DOHH2 (cell line): ENCODE results near the gene ALDH1A3.

Experiments
- H3F3A ChIP-seq: fragments of 200-600 bp; sonication (generic), shearing (Covaris generic); 2 replicates; pipeline ENCODE4 v1.6.0; 2016; ENCODE audit warnings: antibody characterized with exemption, mild to moderate bottlenecking; ENCODE audit not compliant: control insufficient read depth, insufficient read depth
- H3K27ac ChIP-seq: fragments of 200-600 bp; sonication (generic); 2 replicates; pipeline ENCODE4 v1.5.1; 2014; ENCODE audit warnings: low read depth, mild to moderate bottlenecking, low read length, moderate library complexity
- H3K27me3 ChIP-seq: fragments of 200-600 bp; sonication (generic); 2 replicates; pipeline ENCODE4 v1.6.1; 2014; ENCODE audit warnings: mild to moderate bottlenecking, low read length, mixed read lengths; ENCODE audit not compliant: control insufficient read depth
- H3K36me3 ChIP-seq: fragments of 200-600 bp; sonication (generic); 2 replicates; pipeline ENCODE4 v1.6.1; 2014; ENCODE audit warnings: mild to moderate bottlenecking, low read length, moderate library complexity, mixed read lengths; ENCODE audit not compliant: control insufficient read depth
- H3K4me1 ChIP-seq: fragments of 200-600 bp; sonication (generic); 2 replicates; pipeline ENCODE4 v1.6.1; 2014; ENCODE audit warnings: mild to moderate bottlenecking, low read length, mixed read lengths; ENCODE audit not compliant: control insufficient read depth
- H3K4me2 ChIP-seq: fragments of 200-600 bp; sonication (generic); 2 replicates; pipeline ENCODE4 v1.6.0; 2014; ENCODE audit warnings: mild to moderate bottlenecking, low read length, moderate library complexity
- H3K4me3 ChIP-seq: fragments of 200-600 bp; sonication (generic); 2 replicates; pipeline ENCODE4 v1.5.1; 2014; ENCODE audit warnings: mild to moderate bottlenecking, low read length, mixed read lengths
- H3K79me2 ChIP-seq: fragments of 200-600 bp; sonication (generic); 2 replicates; pipeline ENCODE4 v1.6.1; 2014; ENCODE audit warnings: mild to moderate bottlenecking, low read length, mixed read lengths; ENCODE audit not compliant: control insufficient read depth
- H3K9me2 ChIP-seq: fragments of 200-600 bp; sonication (generic); replicated peaks from 2 replicates; pipeline ENCODE4 v1.6.1; 2014; ENCODE audit warnings: mild to moderate bottlenecking, low read length, mixed read lengths; ENCODE audit not compliant: control insufficient read depth
- H3K9me3 ChIP-seq: fragments of 200-600 bp; sonication (generic); 2 replicates; pipeline ENCODE4 v1.6.1; 2014; ENCODE audit warnings: antibody characterized with exemption, low read length, mixed read lengths; ENCODE audit not compliant: control insufficient read depth, insufficient read depth
- H4K20me1 ChIP-seq: fragments of 200-600 bp; sonication (generic); 2 replicates; pipeline ENCODE4 v1.6.0; 2014; ENCODE audit warnings: low read depth, mild to moderate bottlenecking, antibody characterized with exemption, low read length, moderate library complexity; ENCODE audit not compliant: control insufficient read depth, insufficient read depth
- CTCF ChIP-seq: fragments of 200-600 bp; sonication (generic); IDR thresholded peaks from one replicate; pipeline ENCODE4 v1.5.1; 2014; ENCODE audit warnings: antibody characterized with exemption, mild to moderate bottlenecking, low read depth, low read length; ENCODE audit not compliant: poor library complexity, severe bottlenecking
- EZH2phosphoT487 ChIP-seq: fragments of 200-600 bp; sonication (generic); IDR thresholded peaks from 2 replicates; pipeline ENCODE4 v1.6.1; 2017; ENCODE audit warnings: borderline replicate concordance, mild to moderate bottlenecking, antibody characterized with exemption, low read length, moderate library complexity, mixed read lengths

ALDH1A3 gene

GRCh38 chr15:100899601-100900000, 20.0 kb downstream of the ALDH1A3 start:
- no peaks in the 10 kb centered on the region for H3K9me2 ChIP-seq
- no peak overlapping the region for H3K4me3 ChIP-seq
- no peak overlapping the region for H3K4me2 ChIP-seq
- H3K36me3 ChIP-seq: no peaks in the 10 kb centered on the region
- H3K79me2 ChIP-seq: no peaks in the 10 kb centered on the region
- H3K27ac ChIP-seq: no peak overlapping the region
- no peaks in the 10 kb centered on the region for H3K9me3 ChIP-seq
- H3K4me1 ChIP-seq: peaks cover 6% of the 10 kb centered on the region; the same call in 1 of the 2 replicates
- peaks cover 7% of the 10 kb centered on the region; the same call in 1 of the 2 replicates for H3K27me3 ChIP-seq
- no peaks in the 10 kb centered on the region for H4K20me1 ChIP-seq
- H3F3A ChIP-seq: no peaks in the 10 kb centered on the region; the same call in 1 of the 2 replicates
- no peak for TF ChIP-seq EZH2phosphoT487
- no peak for TF ChIP-seq CTCF

- Histone ChIP-seq H3K36me3 (no peaks in the 10 kb centered on the region), H3K27me3 (peaks cover 7% of the 10 kb centered on the region; the same call in 1 of the 2 replicates), H3F3A (no peaks in the 10 kb centered on the region; the same call in 1 of the 2 replicates), H3K9me3 (no peaks in the 10 kb centered on the region), H4K20me1 (no peaks in the 10 kb centered on the region), H3K4me1 (peaks cover 6% of the 10 kb centered on the region; the same call in 1 of the 2 replicates), H3K4me2 (no peak overlapping the region), H3K27ac (no peak overlapping the region), H3K79me2 (no peaks in the 10 kb centered on the region), H3K9me2 (no peaks in the 10 kb centered on the region), H3K4me3 (no peak overlapping the region)
- TF ChIP-seq EZH2phosphoT487 (no peak), CTCF (no peak)
Measured at GRCh38 chr15:100900136-100900794, 20.6 kb downstream of the ALDH1A3 start.

GRCh38 chr15:100900795-100901169, 21.2 kb downstream of the ALDH1A3 start:
- H3K4me2 ChIP-seq: no peak overlapping the region
- H3K36me3 ChIP-seq: no peaks in the 10 kb centered on the region
- H3F3A ChIP-seq: no peaks in the 10 kb centered on the region; the same call in 1 of the 2 replicates
- no peak overlapping the region for H3K27ac ChIP-seq
- peaks cover 6% of the 10 kb centered on the region; the same call in 1 of the 2 replicates for H3K4me1 ChIP-seq
- H4K20me1 ChIP-seq: no peaks in the 10 kb centered on the region
- H3K79me2 ChIP-seq: no peaks in the 10 kb centered on the region
- H3K9me3 ChIP-seq: no peaks in the 10 kb centered on the region
- no peaks in the 10 kb centered on the region for H3K9me2 ChIP-seq
- H3K27me3 ChIP-seq: peaks cover 7% of the 10 kb centered on the region; the same call in 1 of the 2 replicates
- H3K4me3 ChIP-seq: no peak overlapping the region
- TF ChIP-seq EZH2phosphoT487: no peak
- no peak for TF ChIP-seq CTCF
